Upper lobe of left lung (tissue), 4 donors: Measurements from ENCODE around the gene DERA.
"Not testable (repeated sequence)": the region's sequence is repeated elsewhere in the genome, so short reads cannot be mapped to it uniquely, and the experiment has no call there.

Experiments used
- EP300 ChIP-seq, 4 donors: sonication (generic); formaldehyde crosslinking; IDR thresholded peaks; one replicate each; pipeline ENCODE4 v1.5.1; 2017; ENCODE audit warnings: antibody characterized with exemption in 4 of 4, control low read depth in 2 of 4
- POLR2A ChIP-seq, 4 donors: fragments of 450-650 bp; IDR thresholded peaks; one replicate each; pipeline ENCODE4 v1.5.1; 2016 to 2017; ENCODE audit warnings: antibody characterized with exemption in 4 of 4, mild to moderate bottlenecking in 2 of 4

- TF ChIP-seq EP300, POLR2A (IDR thresholded peaks at IDR 0.05): not testable (repeated sequence)
These were observed 102.6 kb downstream of the DERA start for GRCh38 chr12:16013722-16014121.
